ENCODE measurements around the gene ARHGAP23. TPM values are rescaled to one million over a fixed set of nuclear protein-coding genes. Genes with fewer than 3 reads are reported as not detected.

Gene ARHGAP23
- total RNA-seq, 3 donors from 2014 or later, result 13.8 to 25.2 (median 21.1) TPM

DNA sequence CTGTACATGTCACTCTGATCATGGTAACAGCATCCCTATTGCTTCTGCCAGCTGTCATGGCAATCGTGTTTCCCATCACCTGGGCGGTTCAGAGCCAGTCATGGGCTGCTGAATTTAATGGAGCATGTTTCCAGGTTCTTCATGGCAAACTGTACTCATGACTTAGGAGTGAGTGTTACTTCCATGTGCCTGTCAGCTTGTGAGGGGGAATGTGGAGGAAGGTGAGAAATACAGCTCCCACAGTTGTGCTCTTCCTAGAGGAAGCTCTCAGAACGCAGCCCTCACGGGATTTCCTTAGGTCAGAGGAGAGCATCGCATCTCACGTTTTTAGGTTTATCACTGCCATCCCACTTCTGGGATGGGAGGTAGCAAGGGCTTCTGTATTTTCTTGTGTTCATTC, 28.0 kb upstream of the ARHGAP23 start:
- no peaks in the 10 kb centered on the region for H3K27me3 ChIP-seq
- no peak for DNase-seq (ENCODE audit: low spot score in 2 of 2)
- no peak for TF ChIP-seq POLR2A (IDR thresholded peaks at IDR 0.05)
- TF ChIP-seq, protein P1, sequence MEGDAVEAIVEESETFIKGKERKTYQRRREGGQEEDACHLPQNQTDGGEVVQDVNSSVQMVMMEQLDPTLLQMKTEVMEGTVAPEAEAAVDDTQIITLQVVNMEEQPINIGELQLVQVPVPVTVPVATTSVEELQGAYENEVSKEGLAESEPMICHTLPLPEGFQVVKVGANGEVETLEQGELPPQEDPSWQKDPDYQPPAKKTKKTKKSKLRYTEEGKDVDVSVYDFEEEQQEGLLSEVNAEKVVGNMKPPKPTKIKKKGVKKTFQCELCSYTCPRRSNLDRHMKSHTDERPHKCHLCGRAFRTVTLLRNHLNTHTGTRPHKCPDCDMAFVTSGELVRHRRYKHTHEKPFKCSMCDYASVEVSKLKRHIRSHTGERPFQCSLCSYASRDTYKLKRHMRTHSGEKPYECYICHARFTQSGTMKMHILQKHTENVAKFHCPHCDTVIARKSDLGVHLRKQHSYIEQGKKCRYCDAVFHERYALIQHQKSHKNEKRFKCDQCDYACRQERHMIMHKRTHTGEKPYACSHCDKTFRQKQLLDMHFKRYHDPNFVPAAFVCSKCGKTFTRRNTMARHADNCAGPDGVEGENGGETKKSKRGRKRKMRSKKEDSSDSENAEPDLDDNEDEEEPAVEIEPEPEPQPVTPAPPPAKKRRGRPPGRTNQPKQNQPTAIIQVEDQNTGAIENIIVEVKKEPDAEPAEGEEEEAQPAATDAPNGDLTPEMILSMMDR (IDR thresholded peaks at IDR 0.05), result no peak
- TF ChIP-seq POLR2AphosphoS5 (IDR thresholded peaks at IDR 0.05), result no peak
- intact Hi-C loops (cut with DNase I; ENCODE audit: low total_unique reads), result no loop called here
- H3K4me1 ChIP-seq, result no peaks in the 10 kb centered on the region
- H3K27ac ChIP-seq, result no peak overlapping the region
- peaks cover 9% of the 10 kb centered on the region for H3K36me3 ChIP-seq
- no peaks in the 10 kb centered on the region for H3K9me3 ChIP-seq
- no peak overlapping the region for H3K4me3 ChIP-seq

DNA sequence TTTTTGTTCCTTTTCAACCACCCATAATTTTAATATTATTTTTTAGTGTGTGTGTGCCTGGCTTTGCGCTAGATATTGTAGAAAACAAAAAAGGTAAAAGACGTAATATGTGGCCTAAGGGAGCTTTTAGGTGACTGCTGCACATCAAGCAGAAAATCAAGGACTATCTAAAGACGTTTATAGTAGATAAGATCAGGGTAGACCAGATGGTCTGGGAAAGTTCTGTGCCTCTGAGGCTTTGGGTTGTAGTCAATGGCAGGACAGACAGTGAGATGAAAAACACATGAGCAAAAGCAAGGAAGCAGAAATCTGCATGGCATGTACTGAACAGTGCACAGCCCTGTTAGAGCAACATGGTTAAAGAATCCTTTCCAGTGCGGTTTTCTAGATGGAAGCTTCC, 26.8 kb upstream of the ARHGAP23 start:
- Histone ChIP-seq H3K4me1 (no peaks in the 10 kb centered on the region), H3K4me3 (no peak overlapping the region), H3K27ac (no peak overlapping the region), H3K36me3 (peaks cover 2% of the 10 kb centered on the region), H3K9me3 (no peaks in the 10 kb centered on the region), H3K27me3 (no peaks in the 10 kb centered on the region)
- DNase-seq (ENCODE audit: low spot score in 2 of 2), result no peak
- TF ChIP-seq POLR2AphosphoS5 (IDR thresholded peaks at IDR 0.05), result no peak
- TF ChIP-seq POLR2A (IDR thresholded peaks at IDR 0.05), result no peak
- intact Hi-C loops (cut with DNase I; ENCODE audit: low total_unique reads), result no loop called here

DNA sequence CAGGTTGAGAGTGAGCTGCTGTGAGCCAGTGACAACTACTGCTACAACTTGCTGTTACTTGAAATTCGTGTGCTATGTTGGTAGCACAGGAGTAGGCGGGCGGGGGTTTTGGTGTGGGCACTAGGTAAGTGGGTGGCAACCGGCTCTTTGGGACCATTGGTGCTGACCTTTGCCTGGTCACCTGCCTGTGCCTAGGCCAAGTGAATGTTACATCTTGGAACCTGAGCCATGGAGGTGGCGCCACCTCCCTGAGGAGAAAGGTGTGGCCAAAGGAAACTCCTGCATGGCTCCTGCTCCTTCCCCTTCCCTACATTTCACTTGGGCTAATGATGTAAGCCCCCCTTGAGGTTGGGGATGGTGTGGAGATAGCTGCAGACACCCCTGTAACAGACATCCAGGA, 25.4 kb upstream of the ARHGAP23 start:
- Histone ChIP-seq H3K27me3 (no peaks in the 10 kb centered on the region), H3K4me1 (no peaks in the 10 kb centered on the region), H3K27ac (no peak overlapping the region), H3K36me3 (no peaks in the 10 kb centered on the region), H3K9me3 (no peaks in the 10 kb centered on the region), H3K4me3 (no peak overlapping the region)
- intact Hi-C loops (cut with DNase I; ENCODE audit: low total_unique reads), result no loop called here
- TF ChIP-seq POLR2A (IDR thresholded peaks at IDR 0.05) (no peak), POLR2AphosphoS5 (IDR thresholded peaks at IDR 0.05) (no peak)
- TF ChIP-seq, protein P1 (IDR thresholded peaks at IDR 0.05), result no peak
- DNase-seq (ENCODE audit: low spot score in 2 of 2), result no peak

DNA sequence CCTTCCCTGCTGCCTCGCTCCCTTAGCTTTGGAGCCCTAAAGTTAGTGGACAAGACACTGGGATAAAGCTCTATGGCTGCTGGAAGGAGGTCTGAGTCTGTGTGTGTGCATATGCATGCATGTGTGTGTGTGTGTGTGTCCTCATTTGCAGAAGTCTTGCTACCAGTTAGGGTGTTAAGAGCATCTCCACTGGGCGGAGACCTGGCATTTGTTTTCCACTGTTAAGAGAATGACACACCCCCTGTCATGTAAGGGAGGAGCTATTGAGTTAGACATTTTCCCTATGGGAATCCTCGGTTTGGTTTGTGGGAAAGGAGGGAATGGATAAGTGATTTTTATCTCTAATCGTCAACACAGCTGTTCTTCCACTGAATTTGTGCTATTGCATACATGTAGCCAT, 24.8 kb upstream of the ARHGAP23 start:
- Histone ChIP-seq H3K9me3 (no peaks in the 10 kb centered on the region), H3K27ac (no peak overlapping the region), H3K36me3 (no peaks in the 10 kb centered on the region), H3K4me1 (no peaks in the 10 kb centered on the region), H3K4me3 (no peak overlapping the region), H3K27me3 (no peaks in the 10 kb centered on the region)
- TF ChIP-seq POLR2A (IDR thresholded peaks at IDR 0.05) (no peak), POLR2AphosphoS5 (IDR thresholded peaks at IDR 0.05) (no peak)
- TF ChIP-seq, protein P1 (IDR thresholded peaks at IDR 0.05), result no peak
- intact Hi-C loops (cut with DNase I; ENCODE audit: low total_unique reads), result no loop called here
- no peak for DNase-seq (ENCODE audit: low spot score in 2 of 2)

DNA sequence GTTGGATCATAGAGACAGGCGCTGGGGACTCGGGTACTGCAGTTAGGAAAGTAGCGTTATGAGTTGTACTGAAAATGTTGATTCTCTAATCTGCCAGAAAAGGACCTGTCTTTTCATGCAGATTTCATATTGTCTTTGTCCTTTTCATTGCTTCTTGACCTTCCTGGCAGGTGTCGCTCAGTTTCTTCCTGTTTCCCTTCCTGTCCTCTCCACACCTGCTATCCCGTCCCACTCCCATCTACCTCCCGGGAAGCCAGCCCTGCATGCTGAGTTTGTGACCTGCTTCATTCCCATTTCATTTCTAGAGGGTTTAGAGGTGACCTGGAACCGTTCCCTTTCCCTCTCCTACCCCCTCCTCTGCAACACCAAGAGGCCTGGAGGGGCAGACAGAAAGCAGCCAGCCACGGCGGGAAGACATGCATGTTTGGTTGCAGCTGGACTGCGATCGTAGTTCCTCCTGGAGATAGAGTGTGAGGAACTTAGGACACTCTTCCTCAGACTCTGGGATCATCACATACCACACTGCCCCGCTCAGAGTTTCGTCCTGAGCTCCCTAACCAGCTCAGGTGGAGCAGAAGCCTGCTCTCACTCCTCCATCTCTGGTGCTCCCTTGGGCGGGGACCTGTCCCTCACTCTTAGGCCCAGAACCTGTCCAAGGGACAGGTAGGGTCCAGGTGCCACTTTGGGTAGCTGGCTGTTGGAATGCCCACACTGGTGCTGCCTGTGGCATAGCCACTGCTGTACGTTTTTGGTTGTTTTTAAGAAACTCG, 23.9 kb upstream of the ARHGAP23 start:
- H3K27me3 ChIP-seq, result no peaks in the 10 kb centered on the region
- no peaks in the 10 kb centered on the region for H3K36me3 ChIP-seq
- H3K4me1 ChIP-seq, result no peaks in the 10 kb centered on the region
- H3K27ac ChIP-seq, result no peak overlapping the region
- no peaks in the 10 kb centered on the region for H3K9me3 ChIP-seq
- TF ChIP-seq, protein P1 (IDR thresholded peaks at IDR 0.05), result no peak
- TF ChIP-seq POLR2A (IDR thresholded peaks at IDR 0.05) (no peak), POLR2AphosphoS5 (IDR thresholded peaks at IDR 0.05) (no peak)
- no peak for DNase-seq (ENCODE audit: low spot score in 2 of 2)
- intact Hi-C loops (cut with DNase I; ENCODE audit: low total_unique reads), result no loop called here
- no peak overlapping the region for H3K4me3 ChIP-seq
